DOHH2 (cell line): ENCODE data around the gene DLGAP1.

Experiments
- H3F3A ChIP-seq: fragments of 200-600 bp; sonication (generic), shearing (Covaris generic); 2 replicates; pipeline ENCODE4 v1.6.0; 2016; ENCODE audit warnings: antibody characterized with exemption, mild to moderate bottlenecking; ENCODE audit not compliant: control insufficient read depth, insufficient read depth
- H3K27ac ChIP-seq: fragments of 200-600 bp; sonication (generic); 2 replicates; pipeline ENCODE4 v1.5.1; 2014; ENCODE audit warnings: low read depth, mild to moderate bottlenecking, low read length, moderate library complexity
- H3K27me3 ChIP-seq: fragments of 200-600 bp; sonication (generic); 2 replicates; pipeline ENCODE4 v1.6.1; 2014; ENCODE audit warnings: mild to moderate bottlenecking, low read length, mixed read lengths; ENCODE audit not compliant: control insufficient read depth
- H3K36me3 ChIP-seq: fragments of 200-600 bp; sonication (generic); 2 replicates; pipeline ENCODE4 v1.6.1; 2014; ENCODE audit warnings: mild to moderate bottlenecking, low read length, moderate library complexity, mixed read lengths; ENCODE audit not compliant: control insufficient read depth
- H3K4me1 ChIP-seq: fragments of 200-600 bp; sonication (generic); 2 replicates; pipeline ENCODE4 v1.6.1; 2014; ENCODE audit warnings: mild to moderate bottlenecking, low read length, mixed read lengths; ENCODE audit not compliant: control insufficient read depth
- H3K4me2 ChIP-seq: fragments of 200-600 bp; sonication (generic); 2 replicates; pipeline ENCODE4 v1.6.0; 2014; ENCODE audit warnings: mild to moderate bottlenecking, low read length, moderate library complexity
- H3K4me3 ChIP-seq: fragments of 200-600 bp; sonication (generic); 2 replicates; pipeline ENCODE4 v1.5.1; 2014; ENCODE audit warnings: mild to moderate bottlenecking, low read length, mixed read lengths
- H3K79me2 ChIP-seq: fragments of 200-600 bp; sonication (generic); 2 replicates; pipeline ENCODE4 v1.6.1; 2014; ENCODE audit warnings: mild to moderate bottlenecking, low read length, mixed read lengths; ENCODE audit not compliant: control insufficient read depth
- H3K9me2 ChIP-seq: fragments of 200-600 bp; sonication (generic); replicated peaks from 2 replicates; pipeline ENCODE4 v1.6.1; 2014; ENCODE audit warnings: mild to moderate bottlenecking, low read length, mixed read lengths; ENCODE audit not compliant: control insufficient read depth
- H3K9me3 ChIP-seq: fragments of 200-600 bp; sonication (generic); 2 replicates; pipeline ENCODE4 v1.6.1; 2014; ENCODE audit warnings: antibody characterized with exemption, low read length, mixed read lengths; ENCODE audit not compliant: control insufficient read depth, insufficient read depth
- H4K20me1 ChIP-seq: fragments of 200-600 bp; sonication (generic); 2 replicates; pipeline ENCODE4 v1.6.0; 2014; ENCODE audit warnings: low read depth, mild to moderate bottlenecking, antibody characterized with exemption, low read length, moderate library complexity; ENCODE audit not compliant: control insufficient read depth, insufficient read depth
- EZH2phosphoT487 ChIP-seq: fragments of 200-600 bp; sonication (generic); IDR thresholded peaks from 2 replicates; pipeline ENCODE4 v1.6.1; 2017; ENCODE audit warnings: borderline replicate concordance, mild to moderate bottlenecking, antibody characterized with exemption, low read length, moderate library complexity, mixed read lengths
- TF ChIP-seq, protein P1 (sequence below): fragments of 200-600 bp; sonication (generic); IDR thresholded peaks from one replicate; pipeline ENCODE4 v1.5.1; 2014; ENCODE audit warnings: antibody characterized with exemption, mild to moderate bottlenecking, low read depth, low read length; ENCODE audit not compliant: poor library complexity, severe bottlenecking

Gene DLGAP1

DNA sequence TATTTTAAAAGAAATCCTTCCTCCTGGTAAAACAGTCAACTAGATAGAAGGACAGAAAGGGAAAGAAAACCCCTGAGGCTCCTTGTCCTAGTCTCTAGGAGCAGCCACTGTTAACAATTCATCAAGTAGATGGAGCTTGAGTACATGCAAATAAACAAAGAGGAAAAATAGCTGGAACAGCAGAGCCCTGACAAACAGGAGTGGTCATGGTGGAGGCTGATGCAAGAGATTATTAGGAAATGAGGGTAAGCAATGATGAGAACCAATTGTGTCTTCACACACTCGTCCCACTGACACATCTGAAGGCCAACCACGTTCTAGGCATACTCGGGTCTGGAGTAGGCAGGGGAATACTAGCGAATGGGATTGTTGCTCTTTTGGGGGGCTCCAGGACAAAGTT is 9.2 kb downstream of the DLGAP1 start:
- H3K79me2 ChIP-seq: no peaks in the 10 kb centered on the region
- H3K4me2 ChIP-seq: no peak overlapping the region
- H4K20me1 ChIP-seq: no peaks in the 10 kb centered on the region
- H3K4me1 ChIP-seq: no peaks in the 10 kb centered on the region
- no peak for TF ChIP-seq EZH2phosphoT487
- TF ChIP-seq, protein P1, sequence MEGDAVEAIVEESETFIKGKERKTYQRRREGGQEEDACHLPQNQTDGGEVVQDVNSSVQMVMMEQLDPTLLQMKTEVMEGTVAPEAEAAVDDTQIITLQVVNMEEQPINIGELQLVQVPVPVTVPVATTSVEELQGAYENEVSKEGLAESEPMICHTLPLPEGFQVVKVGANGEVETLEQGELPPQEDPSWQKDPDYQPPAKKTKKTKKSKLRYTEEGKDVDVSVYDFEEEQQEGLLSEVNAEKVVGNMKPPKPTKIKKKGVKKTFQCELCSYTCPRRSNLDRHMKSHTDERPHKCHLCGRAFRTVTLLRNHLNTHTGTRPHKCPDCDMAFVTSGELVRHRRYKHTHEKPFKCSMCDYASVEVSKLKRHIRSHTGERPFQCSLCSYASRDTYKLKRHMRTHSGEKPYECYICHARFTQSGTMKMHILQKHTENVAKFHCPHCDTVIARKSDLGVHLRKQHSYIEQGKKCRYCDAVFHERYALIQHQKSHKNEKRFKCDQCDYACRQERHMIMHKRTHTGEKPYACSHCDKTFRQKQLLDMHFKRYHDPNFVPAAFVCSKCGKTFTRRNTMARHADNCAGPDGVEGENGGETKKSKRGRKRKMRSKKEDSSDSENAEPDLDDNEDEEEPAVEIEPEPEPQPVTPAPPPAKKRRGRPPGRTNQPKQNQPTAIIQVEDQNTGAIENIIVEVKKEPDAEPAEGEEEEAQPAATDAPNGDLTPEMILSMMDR: no peak
- no peaks in the 10 kb centered on the region for H3F3A ChIP-seq
- no peaks in the 10 kb centered on the region for H3K36me3 ChIP-seq
- H3K9me2 ChIP-seq: no peaks in the 10 kb centered on the region
- no peaks in the 10 kb centered on the region for H3K9me3 ChIP-seq
- no peaks in the 10 kb centered on the region for H3K27me3 ChIP-seq
- no peak overlapping the region for H3K4me3 ChIP-seq
- H3K27ac ChIP-seq: no peak overlapping the region

- Histone ChIP-seq H3K4me1 (no peaks in the 10 kb centered on the region), H3K4me3 (no peak overlapping the region), H3K36me3 (no peaks in the 10 kb centered on the region), H3F3A (no peaks in the 10 kb centered on the region), H3K9me3 (no peaks in the 10 kb centered on the region), H3K79me2 (no peaks in the 10 kb centered on the region), H3K27ac (no peak overlapping the region), H3K9me2 (no peaks in the 10 kb centered on the region), H3K4me2 (no peak overlapping the region), H4K20me1 (no peaks in the 10 kb centered on the region), H3K27me3 (no peaks in the 10 kb centered on the region)
- TF ChIP-seq EZH2phosphoT487: no peak
- TF ChIP-seq, protein P1: no peak
These were observed 10.8 kb downstream of the DLGAP1 start for GRCh38 chr18:4444306-4444705.

DNA sequence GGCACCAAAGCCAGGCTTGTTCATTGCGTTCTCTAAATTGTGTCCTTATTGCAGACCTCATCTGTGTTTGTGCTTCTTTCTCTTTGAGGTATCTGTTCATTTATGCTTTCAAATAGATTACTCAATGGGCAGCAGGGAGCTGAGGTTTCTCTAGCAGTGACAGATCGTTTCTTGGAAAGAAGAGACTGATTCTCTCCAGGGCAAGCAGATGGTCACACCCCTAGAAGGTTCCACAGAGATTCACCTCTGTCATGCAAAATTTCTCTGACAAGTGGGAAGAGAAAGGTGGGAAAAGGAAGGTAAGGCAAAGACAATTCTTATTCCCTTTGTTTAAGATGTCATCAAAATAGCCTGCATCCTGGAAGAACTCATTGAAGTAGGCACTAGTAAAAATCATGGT is 14.0 kb downstream of the DLGAP1 start:
- Histone ChIP-seq H3K4me2 (no peak overlapping the region), H3K36me3 (no peaks in the 10 kb centered on the region), H3K4me1 (no peaks in the 10 kb centered on the region), H3K9me3 (no peaks in the 10 kb centered on the region), H3K4me3 (no peak overlapping the region), H3K9me2 (no peaks in the 10 kb centered on the region), H3K79me2 (no peaks in the 10 kb centered on the region), H3K27ac (no peak overlapping the region), H3K27me3 (no peaks in the 10 kb centered on the region), H3F3A (no peaks in the 10 kb centered on the region), H4K20me1 (no peaks in the 10 kb centered on the region)
- no peak for TF ChIP-seq EZH2phosphoT487
- TF ChIP-seq, protein P1: no peak

GRCh38 chr18:4438938-4439337 is 16.2 kb downstream of the DLGAP1 start:
- H3K27me3 ChIP-seq: no peaks in the 10 kb centered on the region
- no peak for TF ChIP-seq EZH2phosphoT487
- TF ChIP-seq, protein P1: no peak

More at GRCh38 chr18:4438938-4439337, 16.2 kb downstream of the DLGAP1 start:
- Histone ChIP-seq H3K9me3 (no peaks in the 10 kb centered on the region), H3K4me2 (no peak overlapping the region), H3K4me3 (no peak overlapping the region), H3K4me1 (peaks cover 14% of the 10 kb centered on the region), H3F3A (no peaks in the 10 kb centered on the region), H3K27ac (no peak overlapping the region), H3K79me2 (no peaks in the 10 kb centered on the region), H3K9me2 (no peaks in the 10 kb centered on the region), H3K36me3 (no peaks in the 10 kb centered on the region), H4K20me1 (no peaks in the 10 kb centered on the region)
